CD4-positive, alpha-beta T cell (primary cell): ENCODE results near the gene ECHDC1. TPM values are rescaled to one million over a fixed set of nuclear protein-coding genes. Genes with fewer than 3 reads are reported as not detected.

Source experiments
- ATAC-seq: fragments of 200-7000 bp; cut with Tn5 transposase; one replicate; pipeline ENCODE4 v1.10.0; 2022; ENCODE audit warnings: mild to moderate bottlenecking; ENCODE audit not compliant: poor library complexity
- CTCF ChIA-PET: fragments of 350-600 bp; sonication (Branson Sonifier 250); formaldehyde crosslinking; loops from one replicate; lab custom pipeline; 2021; ENCODE audit warnings: antibody characterized with exemption, inconsistent platforms; lab: Charles Lee
- POLR2A ChIA-PET: fragments of 350-600 bp; sonication (Branson Sonifier 250); formaldehyde crosslinking; loops from one replicate; lab custom pipeline; 2021; ENCODE audit warnings: antibody characterized with exemption, inconsistent platforms; lab: Charles Lee
- DNase-seq, 14 experiments: peaks; one replicate each; pipeline ENCODE4 v3.0.0-alpha.2; 2013 to 2020; ENCODE audit warnings: mixed read lengths in 2 of 14
- H3K27ac ChIP-seq, 2 donors: one replicate each; pipeline versions ENCODE4 v1.5.1 to v1.7.0; 2013; ENCODE audit warnings: low read length in 2 of 2, low read depth in 1 of 2, mild to moderate bottlenecking in 1 of 2
- H3K27me3 ChIP-seq, 2 experiments: 1 replicate in 1 of 2; 2 replicates in 1 of 2; pipeline versions ENCODE4 v1.6.1 to v1.7.0; 2013; ENCODE audit warnings: low read length in 2 of 2, control low read depth in 1 of 2, mild to moderate bottlenecking in 1 of 2, moderate library complexity in 1 of 2; ENCODE audit not compliant: insufficient read depth in 2 of 2, control insufficient read depth in 1 of 2
- H3K36me3 ChIP-seq: one replicate; pipeline ENCODE4 v1.6.1; 2013; ENCODE audit warnings: low read length, control low read depth; ENCODE audit not compliant: insufficient read depth
- H3K4me1 ChIP-seq: one replicate; pipeline ENCODE4 v1.6.1; 2013; ENCODE audit warnings: low read length, control low read depth; ENCODE audit not compliant: insufficient read depth
- H3K4me3 ChIP-seq: one replicate; pipeline ENCODE4 v1.5.1; 2013; ENCODE audit warnings: mild to moderate bottlenecking, low read length, moderate library complexity
- H3K9me3 ChIP-seq, 2 experiments: 1 replicate in 1 of 2; 2 replicates in 1 of 2; pipeline versions ENCODE4 v1.6.1 to v1.7.0; 2013; ENCODE audit warnings: low read length in 2 of 2, mild to moderate bottlenecking in 2 of 2, control low read depth in 1 of 2, moderate library complexity in 1 of 2; ENCODE audit not compliant: control insufficient read depth in 1 of 2, insufficient read depth in 1 of 2
- H3K27ac Mint-ChIP-seq: one replicate; pipeline ENCODE4 v1.8.0; 2020; ENCODE audit warnings: mixed read lengths
- H3K27me3 Mint-ChIP-seq: one replicate; pipeline ENCODE4 v1.8.0; 2021; ENCODE audit warnings: mixed read lengths
- H3K36me3 Mint-ChIP-seq: one replicate; pipeline ENCODE4 v1.8.0; 2021; ENCODE audit warnings: low read depth, mixed read lengths
- H3K4me1 Mint-ChIP-seq: one replicate; pipeline ENCODE4 v1.8.0; 2021; ENCODE audit warnings: low read depth, mixed read lengths
- H3K4me3 Mint-ChIP-seq: one replicate; pipeline ENCODE4 v1.8.0; 2020; ENCODE audit warnings: mild to moderate bottlenecking, mixed read lengths
- H3K9me3 Mint-ChIP-seq: one replicate; pipeline ENCODE4 v1.8.0; 2020; ENCODE audit warnings: mixed read lengths
- intact Hi-C, 2 experiments: fragments of 100-400 bp; cut with DNase I in 1 of 2; cut with micrococcal nuclease in 1 of 2; formaldehyde crosslinking; loops; one replicate each; pipeline versions ENCODE4 v1.15.1 to v1.9.0; 2023 to 2025; cut with DNase I, micrococcal nuclease
- total RNA-seq, 174 experiments: library from RNA in 2 of 174; stranded (reverse) in 2 of 174; gene quantifications; one replicate each; pipeline ENCODE4 v1.2.3 and lab custom pipeline; 2021 to 2026
- TF ChIP-seq, protein P1 (sequence below): fragments of 200-600 bp; IDR thresholded peaks from one replicate; pipeline ENCODE4 v1.8.0; 2022; ENCODE audit warnings: antibody characterized with exemption, mild to moderate bottlenecking

The ECHDC1 gene
- total RNA-seq, 2 experiments from 2014 or later: 6.5 to 7.4 TPM

- no peaks in the 10 kb centered on the region for H3K27me3 Mint-ChIP-seq
- H3K27ac Mint-ChIP-seq: no peak overlapping the region
- H3K36me3 Mint-ChIP-seq: peaks cover 29% of the 10 kb centered on the region
- intact Hi-C loops: loop anchor here (2.0 to 5.0 kb wide), 3 partner anchors 41 to 236 kb away; partner anchors contain the start of gene ECHDC1 (in 1 of the 2)
- no peaks in the 10 kb centered on the region for H3K9me3 ChIP-seq
- peaks cover 4% of the 10 kb centered on the region for H3K4me1 ChIP-seq
- no peaks in the 10 kb centered on the region for H3K9me3 Mint-ChIP-seq
- ChIA-PET CTCF (interaction anchor here (1.3 to 3.9 kb wide), 3 partner anchors 35 to 238 kb away, joined by 4 to 17 read pairs (median 5); partner anchors contain the start of gene RNF146), POLR2A (no interaction called here)
- ATAC-seq: no peak
- TF ChIP-seq, protein P1, sequence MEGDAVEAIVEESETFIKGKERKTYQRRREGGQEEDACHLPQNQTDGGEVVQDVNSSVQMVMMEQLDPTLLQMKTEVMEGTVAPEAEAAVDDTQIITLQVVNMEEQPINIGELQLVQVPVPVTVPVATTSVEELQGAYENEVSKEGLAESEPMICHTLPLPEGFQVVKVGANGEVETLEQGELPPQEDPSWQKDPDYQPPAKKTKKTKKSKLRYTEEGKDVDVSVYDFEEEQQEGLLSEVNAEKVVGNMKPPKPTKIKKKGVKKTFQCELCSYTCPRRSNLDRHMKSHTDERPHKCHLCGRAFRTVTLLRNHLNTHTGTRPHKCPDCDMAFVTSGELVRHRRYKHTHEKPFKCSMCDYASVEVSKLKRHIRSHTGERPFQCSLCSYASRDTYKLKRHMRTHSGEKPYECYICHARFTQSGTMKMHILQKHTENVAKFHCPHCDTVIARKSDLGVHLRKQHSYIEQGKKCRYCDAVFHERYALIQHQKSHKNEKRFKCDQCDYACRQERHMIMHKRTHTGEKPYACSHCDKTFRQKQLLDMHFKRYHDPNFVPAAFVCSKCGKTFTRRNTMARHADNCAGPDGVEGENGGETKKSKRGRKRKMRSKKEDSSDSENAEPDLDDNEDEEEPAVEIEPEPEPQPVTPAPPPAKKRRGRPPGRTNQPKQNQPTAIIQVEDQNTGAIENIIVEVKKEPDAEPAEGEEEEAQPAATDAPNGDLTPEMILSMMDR: no peak
- peaks cover 25% of the 10 kb centered on the region for H3K36me3 ChIP-seq
- no peak for DNase-seq
- no peak overlapping the region for H3K4me3 Mint-ChIP-seq
- no peak overlapping the region for H3K4me3 ChIP-seq
- no peaks in the 10 kb centered on the region for H3K27me3 ChIP-seq
- H3K27ac ChIP-seq: no peak overlapping the region
- H3K4me1 Mint-ChIP-seq: peaks cover 40% of the 10 kb centered on the region
These were observed 42.2 kb downstream of the ECHDC1 start for GRCh38 chr6:127301199-127301700.

DNA sequence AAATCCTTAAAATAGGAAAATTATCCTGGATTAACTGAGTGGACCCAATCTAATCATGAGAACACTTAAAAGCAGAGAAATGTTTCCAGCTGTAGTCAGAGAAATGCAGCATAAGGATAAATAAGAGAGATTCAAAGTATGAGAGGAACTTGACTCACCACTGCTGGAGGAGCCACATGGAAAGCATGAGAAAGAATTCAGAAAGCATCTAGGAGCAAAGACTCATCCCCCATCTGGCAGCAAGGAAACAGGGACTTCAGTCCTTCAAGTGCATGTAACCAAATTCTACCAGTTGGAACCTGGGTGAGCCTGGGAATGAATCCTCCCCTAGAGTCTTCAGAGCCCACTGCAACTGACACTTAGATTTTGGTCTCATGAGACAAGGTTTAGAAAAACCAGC lies 43.0 kb downstream of the ECHDC1 start:
- Histone ChIP-seq H3K27ac (no peak overlapping the region), H3K9me3 (no peaks in the 10 kb centered on the region), H3K27me3 (no peaks in the 10 kb centered on the region), H3K4me1 (peaks cover 4% of the 10 kb centered on the region), H3K36me3 (peaks cover 25% of the 10 kb centered on the region), H3K4me3 (no peak overlapping the region)
- Mint-ChIP-seq H3K27me3 (no peaks in the 10 kb centered on the region), H3K9me3 (no peaks in the 10 kb centered on the region), H3K4me1 (peaks cover 32% of the 10 kb centered on the region), H3K4me3 (no peak overlapping the region), H3K27ac (no peak overlapping the region), H3K36me3 (peaks cover 29% of the 10 kb centered on the region)
- CTCF ChIA-PET: interaction anchor here (0.9 to 3.9 kb wide), 2 partner anchors 8 to 216 kb away, joined by 4 to 17 read pairs; no protein-coding TSS in a partner anchor
- TF ChIP-seq, protein P1: no peak
- POLR2A ChIA-PET: no interaction called here
- DNase-seq: no peak
- ATAC-seq: no peak
- intact Hi-C loops: loop anchor here (2.0 to 5.0 kb wide), 3 partner anchors 42 to 237 kb away; partner anchors contain the start of gene ECHDC1 (in 1 of the 2)

DNA sequence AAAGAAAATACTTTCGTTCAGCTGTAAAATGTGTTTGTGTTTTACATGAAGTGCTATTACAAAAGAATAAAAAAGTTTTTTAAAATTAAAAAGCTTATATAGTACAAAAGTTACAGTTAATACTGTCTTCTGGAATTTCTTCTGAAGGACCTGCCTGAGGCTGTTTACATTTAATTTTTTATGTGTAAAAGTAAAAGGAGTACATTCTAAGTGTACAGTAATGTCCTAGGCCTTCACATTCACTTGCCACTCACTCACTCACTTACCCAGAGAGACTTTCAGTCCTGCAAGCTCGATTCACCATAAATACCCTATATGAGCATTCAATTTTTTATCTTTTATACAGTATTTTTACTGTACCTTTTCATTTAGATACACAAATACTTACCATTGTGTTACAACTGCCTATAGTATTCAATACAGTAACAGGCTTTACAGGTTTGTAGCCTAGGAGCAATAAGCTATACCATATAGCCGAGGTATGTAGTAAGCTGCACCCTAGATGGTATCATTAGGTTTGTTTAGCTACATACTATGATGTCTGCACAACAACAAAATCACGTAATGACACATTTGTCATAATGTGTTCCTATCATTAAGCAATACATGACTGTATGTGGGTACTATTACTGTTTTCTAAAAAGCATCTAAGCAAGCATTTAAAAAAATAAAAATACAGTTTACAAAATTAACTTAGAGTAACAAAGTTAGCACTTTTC lies 43.7 kb downstream of the ECHDC1 start:
- peaks cover 26% of the 10 kb centered on the region for H3K36me3 Mint-ChIP-seq
- no peak for ATAC-seq
- H3K4me1 Mint-ChIP-seq: peaks cover 25% of the 10 kb centered on the region
- H3K9me3 ChIP-seq: no peaks in the 10 kb centered on the region
- H3K27ac ChIP-seq: no peak overlapping the region
- H3K27me3 Mint-ChIP-seq: no peaks in the 10 kb centered on the region
- H3K9me3 Mint-ChIP-seq: no peaks in the 10 kb centered on the region
- H3K36me3 ChIP-seq: peaks cover 25% of the 10 kb centered on the region
- no peak for DNase-seq
- CTCF ChIA-PET: interaction anchor here (0.8 to 1.0 kb wide), 3 partner anchors 9 to 20 kb away, joined by 3 to 4 read pairs (median 3); no protein-coding TSS in a partner anchor
- peaks cover 4% of the 10 kb centered on the region for H3K4me1 ChIP-seq
- POLR2A ChIA-PET: no interaction called here
- intact Hi-C loops: loop anchor here (2.0 to 5.0 kb wide), 3 partner anchors 43 to 238 kb away; partner anchors contain the start of gene ECHDC1 (in 1 of the 2)
- no peak overlapping the region for H3K4me3 ChIP-seq
- TF ChIP-seq, protein P1: no peak
- H3K27me3 ChIP-seq: no peaks in the 10 kb centered on the region
- H3K27ac Mint-ChIP-seq: no peak overlapping the region
- no peak overlapping the region for H3K4me3 Mint-ChIP-seq
